Transverse colon (tissue), 4 donors: Measurements from ENCODE around the gene FOLR1. TPM values are rescaled to one million over a fixed set of nuclear protein-coding genes. Genes with fewer than 3 reads are reported as not detected.
A peak's percentile ranks its signal among the peaks of the same experiment; 100 is the strongest.

Experiments
- DNase-seq: peaks from one replicate; pipeline ENCODE4 v3.0.0-alpha.2; 2019
- H3K27ac ChIP-seq, 4 donors: fragments of 200-600 bp; sonication (generic); 2 replicates each; pipeline ENCODE4 v1.5.1; 2016 to 2018; ENCODE audit warnings: inconsistent platforms in 4 of 4
- H3K27me3 ChIP-seq: fragments of 200-600 bp; sonication (generic); 2 replicates; pipeline ENCODE4 v1.5.1; 2017; ENCODE audit warnings: inconsistent platforms
- H3K36me3 ChIP-seq, 4 donors: fragments of 200-600 bp; sonication (generic); 2 replicates each; pipeline ENCODE4 v1.5.1; 2017 to 2019; ENCODE audit warnings: inconsistent platforms in 4 of 4
- H3K4me1 ChIP-seq, 4 donors: fragments of 200-600 bp; sonication (generic); 2 replicates each; pipeline ENCODE4 v1.5.1; 2017 to 2020; ENCODE audit warnings: inconsistent platforms in 4 of 4
- H3K4me3 ChIP-seq, 4 donors: fragments of 200-600 bp; sonication (generic); 1 replicate in 1 of 4; 2 replicates in 3 of 4; pipeline versions ENCODE4 v1.5.1 to v1.6.1; 2017 to 2019; ENCODE audit warnings: inconsistent platforms in 4 of 4
- H3K9me3 ChIP-seq, 2 donors: fragments of 200-600 bp; sonication (generic); 2 replicates each; pipeline ENCODE4 v1.5.1; 2017 to 2019; ENCODE audit warnings: inconsistent platforms in 2 of 2
- EP300 ChIP-seq: sonication (generic); formaldehyde crosslinking; IDR thresholded peaks from one replicate; pipeline ENCODE4 v1.6.1; 2017; ENCODE audit warnings: antibody characterized with exemption, low read depth
- POLR2A ChIP-seq: fragments of 450-650 bp; IDR thresholded peaks from one replicate; pipeline ENCODE4 v1.6.1; 2016; ENCODE audit warnings: antibody characterized with exemption, mild to moderate bottlenecking, moderate library complexity
- POLR2AphosphoS5 ChIP-seq, 3 donors: sonication (generic); formaldehyde crosslinking; IDR thresholded peaks; one replicate each; pipeline ENCODE4 v1.6.1; 2016; ENCODE audit warnings: antibody characterized with exemption in 3 of 3
- WGBS, 2 donors: methylation state at CpG; one replicate each; pipeline ENCODE4 v1.1.5; 2018; ENCODE audit warnings: low coverage in 1 of 2; 5-methylcytosine and 5-hydroxymethylcytosine counted together
- in situ Hi-C, 4 donors: fragments of 200-750 bp; cut with MboI; loops; one replicate each; pipeline versions ENCODE4 v1.15.0 to v1.15.1; 2017; ENCODE audit warnings: low sequenced_read_pairs in 3 of 4, low pct_ligation_motif_present in 1 of 4, low pct_unique_long_range_greater_than_20kb in 1 of 4
- intact Hi-C: fragments of 100-400 bp; cut with DNase I; formaldehyde crosslinking; loops from one replicate; pipeline ENCODE4 v1.15.1; 2023; ENCODE audit warnings: low total_unique reads
- total RNA-seq, 4 donors: library from RNA; depleted of rRNA; stranded (reverse); fragments of >200 nt; gene quantifications; one replicate each; pipeline ENCODE4 v1.1.0, GENCODE V29; 2016
- TF ChIP-seq, protein P1 (sequence below), 5 experiments: fragments of 200-600 bp in 3 of 5; fragments of 450-650 bp in 2 of 5; sonication (generic) in 3 of 5; IDR thresholded peaks; 1 replicate in 2 of 5; 2 replicates in 3 of 5; pipeline ENCODE4 v1.5.1; 2016 to 2017; ENCODE audit warnings: antibody characterized with exemption in 5 of 5, inconsistent platforms in 3 of 5, mild to moderate bottlenecking in 2 of 5, moderate library complexity in 1 of 5

Gene FOLR1
- total RNA-seq, 4 donors from 2014 or later, result not detected

DNA sequence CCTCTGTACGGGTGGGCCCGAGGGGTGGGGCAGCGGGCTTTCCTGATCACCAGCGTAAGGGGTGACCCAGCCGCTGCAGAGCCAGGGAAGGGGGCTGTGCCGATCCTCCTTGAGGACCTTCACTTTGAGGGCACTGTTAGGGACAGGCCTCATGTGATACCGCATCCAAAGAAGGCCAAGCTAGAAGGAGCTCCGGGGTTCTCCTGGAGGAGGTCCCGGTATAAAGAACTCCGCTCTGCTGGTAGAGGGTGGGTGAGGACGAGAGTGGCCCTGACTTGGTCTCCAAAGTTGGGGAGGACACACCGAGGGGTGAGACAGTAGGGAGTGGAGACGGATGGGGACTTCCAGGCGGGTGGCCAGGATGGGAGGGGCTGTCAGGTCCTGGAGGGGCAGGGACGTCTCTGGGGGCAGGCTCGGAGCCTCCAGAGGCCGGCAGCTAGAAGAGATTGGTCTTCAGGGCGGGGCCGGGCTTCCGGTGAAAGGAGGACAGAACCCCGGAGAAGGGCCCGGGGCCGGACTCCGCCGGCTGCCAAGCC lies 47.4 kb downstream of the FOLR1 start:
- TF ChIP-seq POLR2A, result no peak
- Histone ChIP-seq H3K4me3 (peak overlapping the region in 3 of 4 donors; percentile 18 to 47 (median 31)), H3K27ac (peak overlapping the region; percentile 46 to 67 (median 59)), H3K9me3 (no peaks in the 10 kb centered on the region), H3K4me1 (peaks cover 8 to 54% (median 45%) of the 10 kb centered on the region in 4 donors), H3K36me3 (peaks cover 0 to 17% (median 7%) of the 10 kb centered on the region in 4 donors), H3K27me3 (peaks cover 45% of the 10 kb centered on the region)
- 14% methylated on average over 24 of the region's 25 CpGs; no CpG with 5 or more reads in 1 of the 2 donors for WGBS, 2 donors
- in situ Hi-C loops, result no loop called here
- intact Hi-C loops, result no loop called here
- DNase-seq, result peak; percentile 61

DNA sequence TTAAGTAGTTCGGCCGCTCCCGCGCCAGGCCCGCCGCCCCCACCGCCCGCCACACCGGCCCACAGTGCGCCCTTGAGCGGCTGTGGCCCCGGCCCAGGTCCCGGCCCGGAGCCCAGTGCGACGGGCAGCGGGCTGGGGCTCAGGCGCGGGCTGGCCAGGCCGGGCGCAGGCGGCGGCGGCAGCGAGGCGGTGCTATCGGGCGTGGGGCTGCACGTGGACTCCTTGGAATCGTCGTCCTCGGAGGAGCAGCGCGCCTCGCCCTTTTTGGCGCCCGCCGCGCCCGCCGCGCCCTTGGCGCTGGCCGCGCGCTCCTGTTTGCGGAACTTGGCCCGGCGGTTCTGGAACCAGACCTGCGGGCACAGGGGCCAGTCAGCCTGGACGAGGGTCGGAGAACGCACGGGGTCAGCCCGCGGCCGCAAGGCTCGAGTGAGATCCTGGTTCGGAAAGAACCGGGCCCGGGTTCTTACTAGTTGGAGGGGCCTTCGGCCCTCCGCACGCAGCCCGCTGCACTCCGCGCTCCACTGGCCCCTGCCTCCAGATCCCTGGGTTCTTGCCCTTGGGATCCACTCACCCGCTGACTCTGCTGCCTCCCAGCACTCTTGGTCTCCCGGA lies 48.0 kb downstream of the FOLR1 start:
- H3K36me3 ChIP-seq, result peaks cover 0 to 13% (median 7%) of the 10 kb centered on the region in 4 donors
- DNase-seq, result peak; percentile 74
- WGBS, 2 donors, result 6% methylated on average over 43 of the region's 69 CpGs; no CpG with 5 or more reads in 1 of the 2 donors
- peak overlapping the region; percentile 46 to 67 (median 59) for H3K27ac ChIP-seq
- in situ Hi-C loops, result no loop called here
- H3K4me1 ChIP-seq, result peaks cover 8 to 57% (median 46%) of the 10 kb centered on the region in 4 donors
- peaks cover 51% of the 10 kb centered on the region for H3K27me3 ChIP-seq
- intact Hi-C loops, result no loop called here
- H3K4me3 ChIP-seq, result peak overlapping the region in 3 of 4 donors; percentile 18 to 47 (median 31)
- H3K9me3 ChIP-seq, result no peaks in the 10 kb centered on the region
- TF ChIP-seq, protein P1, sequence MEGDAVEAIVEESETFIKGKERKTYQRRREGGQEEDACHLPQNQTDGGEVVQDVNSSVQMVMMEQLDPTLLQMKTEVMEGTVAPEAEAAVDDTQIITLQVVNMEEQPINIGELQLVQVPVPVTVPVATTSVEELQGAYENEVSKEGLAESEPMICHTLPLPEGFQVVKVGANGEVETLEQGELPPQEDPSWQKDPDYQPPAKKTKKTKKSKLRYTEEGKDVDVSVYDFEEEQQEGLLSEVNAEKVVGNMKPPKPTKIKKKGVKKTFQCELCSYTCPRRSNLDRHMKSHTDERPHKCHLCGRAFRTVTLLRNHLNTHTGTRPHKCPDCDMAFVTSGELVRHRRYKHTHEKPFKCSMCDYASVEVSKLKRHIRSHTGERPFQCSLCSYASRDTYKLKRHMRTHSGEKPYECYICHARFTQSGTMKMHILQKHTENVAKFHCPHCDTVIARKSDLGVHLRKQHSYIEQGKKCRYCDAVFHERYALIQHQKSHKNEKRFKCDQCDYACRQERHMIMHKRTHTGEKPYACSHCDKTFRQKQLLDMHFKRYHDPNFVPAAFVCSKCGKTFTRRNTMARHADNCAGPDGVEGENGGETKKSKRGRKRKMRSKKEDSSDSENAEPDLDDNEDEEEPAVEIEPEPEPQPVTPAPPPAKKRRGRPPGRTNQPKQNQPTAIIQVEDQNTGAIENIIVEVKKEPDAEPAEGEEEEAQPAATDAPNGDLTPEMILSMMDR (IDR thresholded peaks at IDR 0.05), result no peak
- no peak for TF ChIP-seq POLR2AphosphoS5 (IDR thresholded peaks at IDR 0.05)
- no peak for TF ChIP-seq EP300
- no peak for TF ChIP-seq POLR2A

DNA sequence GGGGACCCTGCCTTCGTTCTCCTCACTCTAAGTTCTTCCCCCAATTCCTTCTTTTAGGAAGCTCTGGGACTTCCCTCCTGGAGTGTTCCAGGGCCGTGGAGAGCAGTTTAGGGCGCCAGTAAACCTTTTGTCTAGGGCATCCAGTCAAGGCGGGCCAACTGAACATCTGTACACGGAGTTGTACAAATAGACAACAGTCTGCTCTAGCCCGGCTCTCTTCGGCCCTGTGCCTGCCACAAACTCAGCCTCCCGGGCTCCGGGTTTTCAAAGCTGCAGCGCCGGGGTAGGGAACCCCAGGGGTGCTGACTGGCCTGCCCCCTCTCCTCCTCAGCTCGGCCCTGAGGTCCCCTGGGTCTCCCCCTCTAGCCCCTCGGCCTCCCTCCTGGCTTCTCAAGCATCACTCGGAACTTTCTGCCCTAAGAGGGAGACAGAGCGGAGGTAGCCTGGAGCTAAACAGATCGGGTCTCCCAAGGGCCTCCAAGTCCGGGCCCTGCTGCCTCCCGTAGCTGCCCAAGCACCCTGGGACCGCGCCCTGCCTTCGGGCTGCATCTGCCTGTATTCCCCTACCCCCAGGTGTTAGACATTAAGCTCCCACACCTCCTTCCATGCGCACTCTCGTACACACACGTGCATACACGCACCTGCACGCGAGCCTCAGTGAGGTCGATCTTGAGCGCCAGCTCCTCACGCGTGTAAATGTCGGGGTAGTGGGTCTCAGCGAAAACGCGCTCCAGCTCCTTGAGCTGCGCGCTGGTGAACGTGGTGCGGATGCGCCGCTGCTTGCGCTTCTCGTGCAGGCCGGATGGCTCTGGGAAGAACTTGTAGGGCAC lies 48.7 kb downstream of the FOLR1 start:
- intact Hi-C loops, result no loop called here
- TF ChIP-seq POLR2A (no peak), EP300 (no peak), POLR2AphosphoS5 (IDR thresholded peaks at IDR 0.05) (no peak)
- TF ChIP-seq, protein P1 (IDR thresholded peaks at IDR 0.05), result no peak
- no peak for DNase-seq
- in situ Hi-C loops, result no loop called here
- Histone ChIP-seq H3K4me3 (peak overlapping the region in 2 of 4 donors; percentile 31 to 47), H3K27ac (peak overlapping the region in 2 of 4 donors; percentile 46 to 63), H3K36me3 (peaks cover 0 to 8% (median 2%) of the 10 kb centered on the region in 4 donors), H3K9me3 (no peaks in the 10 kb centered on the region), H3K27me3 (peaks cover 58% of the 10 kb centered on the region), H3K4me1 (peaks cover 8 to 55% (median 44%) of the 10 kb centered on the region in 4 donors)
- 0 to 18% methylated on average over 1 to 38 of the region's 44 CpGs for WGBS, 2 donors

DNA sequence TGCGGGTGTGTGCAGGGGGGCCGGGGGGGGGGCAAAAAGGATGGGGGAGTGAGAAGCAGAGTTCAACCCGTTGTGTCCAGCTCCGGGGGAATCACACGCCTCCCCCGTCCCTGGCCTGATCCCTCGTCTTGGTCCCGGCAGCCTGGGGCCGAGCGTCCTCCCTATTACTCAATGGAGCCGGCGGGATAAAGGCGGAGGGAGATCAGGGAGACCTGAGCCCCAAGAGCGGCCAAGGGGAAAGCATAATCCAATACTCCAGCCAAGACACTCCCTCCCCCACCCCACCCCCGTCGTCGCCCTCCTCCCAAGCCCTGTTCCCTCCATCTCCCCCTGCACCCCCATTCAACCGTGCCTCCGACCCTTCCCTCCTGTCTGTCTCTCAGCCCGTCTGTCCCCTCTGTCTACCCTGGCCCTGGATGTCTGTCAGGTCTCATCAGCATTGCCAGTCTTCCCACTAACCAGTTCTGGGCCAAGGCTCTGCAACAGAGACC lies 49.4 kb downstream of the FOLR1 start:
- Histone ChIP-seq H3K9me3 (no peaks in the 10 kb centered on the region), H3K27me3 (peaks cover 65% of the 10 kb centered on the region), H3K4me1 (peaks cover 8 to 51% (median 42%) of the 10 kb centered on the region in 4 donors), H3K36me3 (peaks cover 0 to 8% (median 2%) of the 10 kb centered on the region in 4 donors), H3K27ac (no peak overlapping the region), H3K4me3 (no peak overlapping the region)
- DNase-seq, result no peak
- intact Hi-C loops, result no loop called here
- in situ Hi-C loops, result no loop called here
- TF ChIP-seq, protein P1 (IDR thresholded peaks at IDR 0.05), result no peak
- no peak for TF ChIP-seq POLR2AphosphoS5 (IDR thresholded peaks at IDR 0.05)
- TF ChIP-seq POLR2A, result no peak
- no peak for TF ChIP-seq EP300
- WGBS, 2 donors, result 27 to 40% methylated on average over 12 to 16 of the region's 20 CpGs
